HG03060 (cell line): ENCODE results near the gene WDR19.
"Not testable (repeated sequence)": the region's sequence is repeated elsewhere in the genome, so short reads cannot be mapped to it uniquely, and the experiment has no call there.

Experiments
- ATAC-seq: cut with Tn5 transposase; IDR thresholded peaks from one replicate; pipeline ENCODE4 v1.9.1; 2021; ENCODE audit warnings: low read depth, moderate number of reproducible peaks; ENCODE audit not compliant: unreplicated experiment

WDR19 gene

DNA sequence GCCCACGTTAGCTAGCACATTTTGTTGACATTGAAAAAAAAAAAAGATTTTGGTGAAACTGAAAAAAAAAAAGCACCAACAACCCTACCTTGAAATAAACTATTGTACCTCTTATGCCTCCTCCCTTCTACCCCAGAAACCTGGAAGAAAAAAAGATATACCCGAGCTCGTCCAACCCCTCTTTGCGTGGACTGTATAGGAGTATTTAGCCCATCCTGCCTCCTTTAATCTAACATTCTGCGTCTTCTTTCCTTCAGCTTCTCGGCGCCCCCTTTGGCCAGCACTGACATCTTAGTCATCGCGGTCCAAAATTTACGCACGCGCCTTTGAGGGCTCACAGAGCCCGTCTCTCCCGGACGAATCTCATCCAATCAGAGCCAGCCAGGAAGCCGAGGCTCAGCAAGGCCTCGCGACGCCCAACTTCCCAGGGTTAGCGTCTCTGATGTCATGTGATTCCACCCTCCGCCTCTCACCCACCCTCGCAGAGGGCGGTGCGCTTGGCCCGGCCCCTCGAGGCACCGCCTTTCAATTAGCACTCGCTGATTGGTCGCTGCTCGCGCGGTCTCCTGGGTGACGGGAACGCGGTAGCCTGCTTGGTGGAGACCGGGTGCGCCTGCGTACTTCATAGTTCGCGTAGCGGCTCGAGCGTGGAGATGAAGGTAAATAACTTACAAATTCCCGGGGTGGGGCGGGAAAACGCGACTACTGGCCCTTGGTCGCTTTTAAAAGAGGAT, at the start of gene WDR19:
WDR19 (plus strand) TSS at position 625 of the 734 bp plus-strand sequence; CDS start at position 654, 29 bp downstream.
- peak; percentile 98 for ATAC-seq

DNA sequence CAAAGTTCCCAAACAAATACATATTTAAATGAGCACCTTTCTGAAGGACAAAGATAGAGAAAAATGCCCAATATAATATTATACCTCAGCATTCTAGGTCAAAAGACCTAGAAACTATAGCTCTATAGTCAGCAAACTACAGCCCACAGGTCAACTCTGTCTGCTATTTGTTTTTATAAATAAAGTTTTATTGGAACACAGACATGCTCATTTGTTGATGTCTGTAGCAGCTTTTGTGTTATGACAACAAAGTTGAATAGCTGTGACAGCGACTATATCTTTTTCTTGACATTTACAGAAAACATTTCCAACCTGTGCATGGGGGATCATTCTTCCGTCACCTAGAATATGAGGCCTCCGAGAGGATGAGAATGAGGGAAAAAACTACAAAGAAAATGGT, 48.7 kb upstream of the WDR19 start:
- ATAC-seq: no peak

DNA sequence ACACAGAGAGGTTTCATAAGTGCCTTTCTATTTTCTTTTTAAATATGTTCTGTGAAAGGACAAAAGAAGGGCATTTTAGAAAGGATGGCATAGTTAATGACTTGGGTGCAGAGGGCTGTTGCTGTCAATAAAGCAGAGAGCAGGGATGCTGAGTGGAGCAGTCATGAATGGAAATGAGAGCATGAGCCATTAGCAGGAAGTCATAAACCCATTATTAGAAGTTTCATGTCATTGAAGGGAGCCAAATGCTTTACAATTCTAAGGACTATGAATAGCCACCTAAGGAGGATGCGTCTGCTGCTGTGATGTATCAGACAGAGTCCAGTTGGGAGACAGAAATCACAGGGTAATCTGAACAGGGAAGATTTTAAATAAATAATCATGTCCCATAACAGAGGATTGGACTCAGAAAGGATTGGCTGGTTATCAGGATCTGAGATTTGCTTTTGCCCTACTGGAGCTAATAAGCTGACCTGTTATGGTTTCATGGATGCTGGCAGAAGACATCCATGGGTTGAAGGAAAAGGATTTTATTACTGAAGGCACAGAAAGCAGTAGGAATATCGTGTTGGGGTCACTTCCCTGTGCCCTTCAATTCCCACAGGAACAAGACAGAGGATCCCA, 47.5 kb upstream of the WDR19 start:
- no peak for ATAC-seq

DNA sequence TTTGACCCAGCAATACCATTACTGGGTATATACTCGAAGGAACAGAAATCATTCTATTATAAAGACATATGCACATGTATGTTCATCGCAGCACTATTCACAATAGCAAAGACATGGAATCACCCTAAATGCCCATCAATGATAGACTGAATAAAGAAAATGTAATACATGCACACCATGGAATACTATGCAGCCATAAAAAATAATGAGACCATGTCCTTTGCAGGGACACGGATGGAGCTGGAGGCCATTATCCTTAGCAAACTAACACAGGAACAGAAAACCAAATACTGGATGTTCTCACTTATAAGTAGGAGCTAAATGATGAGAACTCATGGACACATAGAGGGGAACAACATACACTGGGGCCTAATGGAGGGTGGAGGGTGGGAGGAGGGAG, 44.1 kb upstream of the WDR19 start:
- ATAC-seq: not testable (repeated sequence)

DNA sequence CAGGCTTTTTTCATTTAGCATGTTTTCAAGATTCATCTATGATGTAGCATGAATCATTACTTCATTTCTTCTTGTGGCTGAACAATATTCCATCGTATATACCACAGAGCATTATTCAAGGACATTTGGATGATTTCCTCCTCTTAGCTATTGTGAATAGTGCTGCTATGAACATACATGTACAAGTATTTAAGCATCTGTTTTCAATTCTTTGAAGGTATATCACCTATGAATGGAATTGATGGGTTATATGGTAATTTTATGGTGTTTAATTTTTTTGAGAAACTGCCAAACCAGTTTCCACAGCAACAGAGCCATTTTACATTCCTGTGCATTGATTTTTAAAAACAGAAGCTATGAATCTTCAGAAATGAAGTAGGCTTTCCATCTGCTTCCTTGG, 36.1 kb upstream of the WDR19 start:
- no peak for ATAC-seq

DNA sequence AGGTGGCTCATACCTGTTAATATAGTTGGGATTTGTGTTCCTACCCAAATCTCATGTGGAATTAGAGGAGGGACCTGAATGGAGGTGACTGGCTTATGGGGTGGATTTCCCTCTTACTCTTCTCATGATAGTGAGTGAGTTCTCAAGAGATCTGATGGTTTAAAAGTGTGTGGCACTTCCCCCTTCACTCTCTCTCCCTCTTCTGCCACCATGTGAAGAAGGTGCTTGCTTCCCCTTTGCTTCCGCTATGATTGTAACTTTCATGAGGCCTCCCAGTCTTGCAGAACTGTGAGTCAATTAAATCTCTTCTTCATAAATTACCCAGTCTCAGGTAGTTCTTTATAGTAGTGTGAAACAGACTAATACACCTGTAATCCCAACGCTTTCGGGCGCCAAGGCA, 28.3 kb upstream of the WDR19 start:
- ATAC-seq: no peak

DNA sequence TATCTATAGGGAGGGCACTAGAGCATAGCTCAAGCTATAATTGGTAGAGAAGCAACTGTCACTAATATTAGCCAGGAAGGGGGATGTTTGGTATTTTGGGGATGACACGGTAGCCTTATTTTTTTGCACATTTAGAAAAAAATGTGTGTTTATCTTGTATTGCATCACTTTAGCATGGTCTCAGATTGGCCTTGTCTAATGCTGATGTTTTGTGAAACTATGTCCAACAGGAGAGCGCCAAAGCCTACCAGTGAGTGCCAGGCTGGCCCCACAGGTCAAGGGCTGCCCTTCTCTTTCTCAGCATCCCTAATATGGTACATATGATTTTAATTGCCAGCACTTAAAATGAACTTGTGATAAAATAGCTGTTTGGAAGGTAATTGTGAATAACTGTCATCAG, 24.8 kb upstream of the WDR19 start:
- no peak for ATAC-seq

DNA sequence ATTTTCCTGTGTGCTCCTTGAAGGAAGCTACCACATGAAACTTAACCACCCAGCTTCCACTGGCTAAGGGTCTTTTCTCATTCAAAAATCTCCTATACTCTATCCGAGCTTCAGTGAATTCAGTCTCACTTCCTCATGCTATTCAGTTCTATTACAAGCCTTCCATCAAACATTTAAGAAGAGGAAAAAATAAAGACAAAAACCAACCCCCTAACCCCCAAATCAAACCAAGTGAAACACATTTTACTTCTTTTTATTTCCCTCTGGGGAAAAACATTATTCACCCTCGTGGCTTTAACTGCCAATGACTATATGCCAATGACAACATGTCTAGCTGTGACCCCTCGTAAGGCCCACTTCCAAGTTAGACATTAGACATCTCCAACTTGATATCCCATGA, 16.2 kb upstream of the WDR19 start:
- no peak for ATAC-seq

DNA sequence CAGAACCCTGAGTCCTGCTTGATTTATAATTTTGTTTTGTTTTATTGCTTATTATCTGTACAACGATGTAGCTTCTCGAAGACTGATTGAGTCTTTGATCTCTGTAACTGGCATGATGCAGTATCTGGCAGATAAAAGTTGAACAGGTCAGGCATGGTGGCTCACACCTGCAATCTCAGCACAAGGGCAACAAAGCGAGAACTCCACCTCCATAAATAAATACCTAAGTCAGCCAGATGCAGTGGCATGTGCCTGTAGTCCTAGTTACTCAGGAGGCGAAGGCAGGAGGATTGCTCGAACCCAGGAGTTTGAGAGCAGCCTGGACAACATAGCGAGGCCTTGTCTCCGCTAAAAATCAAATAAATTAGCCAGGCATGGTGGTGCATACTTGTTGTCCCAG, 15.7 kb upstream of the WDR19 start:
- no peak for ATAC-seq

DNA sequence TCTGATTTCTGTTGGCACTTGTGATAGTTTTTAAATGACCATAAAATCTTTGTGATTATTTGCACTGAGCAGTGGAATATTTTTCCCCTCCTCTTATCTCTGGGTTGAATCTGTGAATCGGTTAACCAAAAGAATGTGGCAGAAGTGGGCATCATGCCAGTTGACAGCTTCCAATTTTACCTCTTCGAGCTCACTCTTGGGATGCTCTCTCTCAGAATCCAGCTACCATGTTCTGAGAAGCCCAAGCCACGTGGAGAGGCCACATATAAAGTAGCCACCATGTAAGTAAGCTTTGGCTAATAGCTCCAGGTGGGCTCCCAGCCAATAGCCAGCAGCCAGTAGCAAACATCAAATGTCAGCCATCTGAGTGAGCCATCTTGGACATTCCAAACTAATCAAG, 12.9 kb upstream of the WDR19 start:
- no peak for ATAC-seq

DNA sequence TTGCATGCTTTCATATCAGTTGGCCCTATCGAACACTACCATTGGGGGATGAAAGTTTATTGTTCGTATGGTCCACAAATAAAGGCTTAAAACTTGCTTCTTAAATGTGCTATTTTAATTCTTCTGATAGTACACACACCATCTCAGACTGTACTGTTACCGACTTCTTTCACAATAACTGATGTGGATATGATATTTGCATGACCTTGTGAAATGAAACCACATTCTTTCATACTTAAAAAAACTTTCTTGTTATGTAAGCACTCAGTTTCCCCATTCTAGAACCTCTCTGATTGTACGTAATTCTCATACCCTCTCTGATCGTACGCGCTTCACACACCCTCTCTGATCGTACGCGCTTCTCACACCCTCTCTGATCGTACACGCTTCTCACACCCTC, 12.0 kb upstream of the WDR19 start:
- no peak for ATAC-seq

DNA sequence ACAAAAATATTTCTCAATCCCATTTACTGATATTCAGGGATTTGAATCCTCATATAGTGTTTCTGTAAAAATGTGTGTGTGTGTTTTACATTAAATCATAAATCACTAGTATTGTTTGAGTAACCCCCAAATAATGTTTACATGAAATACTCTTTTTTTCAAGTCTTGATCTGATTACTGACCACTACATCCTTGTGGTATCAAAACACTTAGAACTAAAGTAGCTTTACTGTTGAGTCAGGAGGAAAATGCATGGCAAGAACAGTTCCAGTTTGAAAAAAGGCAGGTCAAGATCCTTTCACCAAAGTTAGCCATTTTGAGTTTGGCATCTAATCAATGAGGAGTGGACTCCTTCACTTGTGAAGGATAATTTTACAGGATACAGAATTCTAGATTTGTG, 3.6 kb upstream of the WDR19 start:
- ATAC-seq: no peak

DNA sequence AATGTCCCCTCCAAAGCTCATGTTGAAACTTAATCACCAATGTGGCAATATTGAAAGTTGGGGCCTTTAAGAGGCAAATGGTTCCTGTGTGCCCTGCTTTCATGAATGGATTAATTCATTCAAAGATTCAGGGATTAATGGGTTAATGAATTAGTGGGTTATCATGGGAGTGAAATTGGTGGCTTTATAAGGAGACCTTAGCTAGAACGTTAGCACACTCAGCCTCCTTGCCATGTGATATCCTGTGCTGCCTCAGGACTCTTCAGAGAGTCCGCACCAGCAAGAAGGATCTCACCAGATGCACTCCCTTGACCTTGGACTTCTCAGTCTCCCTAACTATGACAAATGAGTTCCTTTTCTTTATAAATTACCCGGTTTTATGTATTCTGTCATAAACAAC, 2.6 kb upstream of the WDR19 start:
- ATAC-seq: no peak

DNA sequence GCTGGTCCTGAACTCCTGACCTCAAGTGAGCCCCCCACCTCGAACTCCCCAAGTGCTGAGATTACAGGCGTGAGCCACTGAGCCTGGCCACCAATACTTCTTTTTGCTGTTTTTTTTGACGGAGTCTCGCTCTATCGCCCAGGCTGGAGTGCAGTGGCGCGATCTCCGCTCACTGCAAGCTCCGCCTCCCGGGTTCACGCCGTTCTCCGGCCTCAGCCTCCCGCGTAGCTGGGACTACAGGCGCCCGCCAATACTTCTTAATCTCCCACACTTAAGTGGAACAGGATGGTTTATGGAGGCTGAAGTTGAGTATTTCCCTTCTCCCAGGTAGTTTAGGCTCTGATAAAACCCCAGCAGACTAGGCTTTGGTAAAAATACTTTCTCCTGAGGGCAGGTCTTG, 1.7 kb upstream of the WDR19 start:
- not testable (repeated sequence) for ATAC-seq

DNA sequence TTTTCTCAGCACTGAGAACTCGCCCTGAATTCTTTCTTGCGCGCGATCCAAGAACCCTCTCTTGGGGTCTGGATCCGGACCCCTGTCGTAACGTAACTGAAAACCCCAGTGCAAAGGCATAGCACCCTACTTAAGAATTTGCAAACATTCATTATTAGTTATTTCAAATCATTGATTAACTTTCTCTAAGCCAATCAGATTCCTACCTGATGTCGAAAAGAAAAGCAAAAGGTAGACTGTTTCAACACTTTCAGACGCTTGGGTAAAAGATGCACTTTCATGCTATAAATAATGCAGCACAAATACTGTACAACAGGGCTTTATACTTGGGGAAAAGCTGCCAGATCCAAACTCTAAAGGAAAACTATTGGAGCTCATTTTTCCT, 817 bp upstream of the WDR19 start:
- ATAC-seq: no peak

DNA sequence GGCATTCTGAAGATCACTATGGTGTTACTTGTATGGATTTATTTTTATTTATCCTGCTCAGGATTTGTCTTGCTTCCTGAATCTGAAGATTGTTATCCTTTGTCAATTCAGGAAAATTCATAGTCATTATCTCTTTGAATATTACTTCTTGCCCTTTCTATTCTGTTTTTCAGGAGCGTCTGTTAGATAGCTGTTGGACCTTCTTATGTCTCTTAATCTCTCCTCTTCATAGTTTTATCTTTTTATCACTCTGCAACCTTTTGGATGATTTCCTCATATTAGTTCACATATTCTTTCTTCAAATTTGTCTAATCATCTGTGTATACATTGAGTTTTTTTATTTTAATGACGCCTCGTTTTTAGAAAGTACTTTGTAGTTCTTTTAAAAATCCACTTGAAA, 19.6 kb downstream of the WDR19 start:
- ATAC-seq: no peak

DNA sequence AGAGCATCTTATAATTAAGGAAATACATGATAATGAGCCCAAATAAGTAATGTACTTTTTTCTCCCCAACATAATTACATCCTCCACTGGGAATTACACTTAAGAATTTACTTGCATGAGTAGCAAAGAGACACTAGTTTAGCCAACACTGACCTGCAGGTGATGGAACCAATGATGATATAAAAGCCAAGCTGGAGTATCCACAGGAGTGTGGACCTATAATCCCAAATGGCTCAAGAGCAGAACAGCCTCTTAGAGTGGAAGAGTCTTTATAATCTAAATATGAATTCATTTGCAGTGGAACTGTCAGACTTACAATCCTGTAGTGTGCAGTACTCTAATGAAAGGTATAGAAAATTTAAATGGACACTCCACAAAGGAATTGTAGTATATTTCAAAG, 22.2 kb downstream of the WDR19 start:
- ATAC-seq: no peak

DNA sequence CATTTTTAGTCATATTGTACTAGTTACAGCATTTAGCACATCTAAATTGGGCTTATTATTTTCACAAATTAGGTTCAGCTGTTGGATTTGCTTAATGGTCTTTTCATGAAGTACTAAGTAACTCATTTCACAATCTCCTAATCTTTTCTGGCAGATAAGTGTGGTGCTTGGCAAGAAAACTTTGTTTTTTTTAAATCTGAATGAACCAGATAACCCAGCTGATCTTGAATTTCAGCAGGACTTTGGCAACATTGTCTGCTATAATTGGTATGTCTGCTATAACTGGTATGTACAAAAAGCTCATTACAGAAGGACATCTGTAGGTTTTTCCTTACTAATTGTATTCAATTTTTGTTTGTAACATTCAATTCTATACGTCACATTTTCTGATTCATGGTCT, 22.7 kb downstream of the WDR19 start:
- ATAC-seq: no peak

DNA sequence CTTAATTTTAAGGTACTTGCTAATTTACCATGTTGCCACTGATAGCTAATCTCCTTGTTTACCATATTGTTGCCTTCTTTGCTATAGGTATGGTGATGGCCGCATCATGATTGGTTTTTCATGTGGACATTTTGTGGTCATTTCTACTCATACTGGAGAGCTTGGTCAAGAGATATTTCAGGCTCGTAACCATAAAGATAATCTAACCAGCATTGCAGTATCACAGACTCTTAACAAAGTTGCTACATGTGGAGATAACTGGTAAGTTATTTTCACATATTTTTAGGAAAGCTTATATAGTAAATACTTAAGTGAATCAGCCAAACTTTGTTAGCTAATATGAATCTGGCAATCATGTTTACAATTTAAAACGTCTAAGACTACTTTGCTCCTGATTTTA, 23.1 kb downstream of the WDR19 start:
- ATAC-seq: no peak

DNA sequence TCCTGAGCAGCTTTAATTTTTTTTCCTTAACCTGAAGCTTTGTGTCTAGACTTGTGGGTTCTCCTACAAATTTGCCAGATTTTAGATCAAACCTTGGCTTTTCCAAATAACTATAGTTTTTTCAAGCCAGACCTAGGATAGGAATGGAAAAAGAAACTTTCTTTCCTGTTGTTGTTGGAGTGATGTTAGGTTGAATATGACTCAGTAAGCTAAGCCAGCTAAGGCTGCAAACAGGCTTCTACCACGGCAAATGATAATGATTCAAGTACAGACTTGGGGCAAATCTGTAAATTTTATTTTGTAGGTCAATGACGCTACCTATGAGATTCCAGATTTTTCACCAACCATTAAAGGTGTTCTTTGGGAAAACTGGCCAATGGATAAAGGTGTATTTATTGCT, 45.6 kb downstream of the WDR19 start:
- no peak for ATAC-seq

DNA sequence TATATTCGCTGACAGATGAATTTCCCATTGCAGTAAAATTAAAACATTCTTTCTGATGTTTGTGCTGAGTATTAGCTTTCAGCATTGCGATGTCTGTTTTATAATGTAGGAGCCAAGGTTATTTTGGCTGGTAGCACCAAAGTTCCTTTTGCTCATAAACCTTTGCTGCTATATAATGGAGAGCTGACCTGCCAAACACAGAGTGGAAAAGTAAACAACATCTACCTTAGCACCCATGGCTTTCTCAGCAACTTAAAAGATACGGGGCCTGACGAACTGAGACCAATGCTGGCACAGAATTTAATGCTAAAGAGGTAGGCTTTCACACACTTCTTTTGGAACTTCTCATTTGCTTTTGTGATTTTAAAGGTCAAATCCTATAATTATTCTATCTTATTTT, 46.0 kb downstream of the WDR19 start:
- ATAC-seq: no peak

DNA sequence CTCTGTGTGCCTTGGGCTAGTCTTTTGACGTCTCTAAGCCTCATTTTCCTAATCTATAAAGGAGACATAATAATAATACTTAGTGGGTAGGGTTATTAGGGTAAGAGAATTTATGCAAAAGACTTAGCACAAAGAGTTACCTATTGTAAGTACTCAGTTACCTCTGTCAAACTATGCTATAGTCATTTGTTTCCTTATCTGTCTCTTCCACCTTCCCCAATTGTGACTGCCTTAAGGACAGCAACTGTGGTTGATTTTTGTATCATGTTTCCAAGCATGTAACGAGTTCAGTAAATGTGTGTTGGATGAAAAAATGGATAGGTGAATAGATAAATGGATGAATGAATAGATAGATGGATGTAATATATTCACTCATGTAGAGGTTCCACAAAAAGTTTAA, 48.1 kb downstream of the WDR19 start:
- ATAC-seq: no peak

DNA sequence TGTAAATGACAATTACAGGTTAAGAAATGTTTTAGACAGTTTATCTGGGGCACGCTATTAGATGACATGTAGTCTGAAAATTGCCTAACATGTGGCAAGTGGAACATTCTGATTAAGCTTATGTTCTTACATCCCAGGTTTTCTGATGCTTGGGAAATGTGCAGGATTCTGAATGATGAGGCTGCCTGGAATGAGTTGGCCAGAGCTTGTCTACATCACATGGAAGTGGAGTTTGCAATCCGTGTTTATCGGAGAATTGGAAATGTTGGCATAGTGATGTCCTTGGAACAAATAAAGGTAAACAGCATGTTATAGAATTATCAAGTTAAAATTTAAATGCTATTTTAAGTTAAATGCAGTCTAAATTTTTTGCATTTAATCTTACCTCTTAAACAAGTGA, 49.3 kb downstream of the WDR19 start:
- no peak for ATAC-seq
